Upper lobe of left lung (tissue), 4 donors: ENCODE results near the gene FBH1.

Experiments used
- CTCF ChIP-seq, 6 experiments: fragments of 450-650 bp in 4 of 6; fragments of 200-600 bp in 2 of 6; sonication (generic) in 2 of 6; IDR thresholded peaks; one replicate each; pipeline ENCODE4 v1.5.1; 2016 to 2019; ENCODE audit warnings: antibody characterized with exemption in 6 of 6
- EP300 ChIP-seq, 4 donors: sonication (generic); formaldehyde crosslinking; IDR thresholded peaks; one replicate each; pipeline ENCODE4 v1.5.1; 2017; ENCODE audit warnings: antibody characterized with exemption in 4 of 4, control low read depth in 2 of 4
- POLR2A ChIP-seq, 4 donors: fragments of 450-650 bp; IDR thresholded peaks; one replicate each; pipeline ENCODE4 v1.5.1; 2016 to 2017; ENCODE audit warnings: antibody characterized with exemption in 4 of 4, mild to moderate bottlenecking in 2 of 4
- POLR2AphosphoS5 ChIP-seq, 2 donors: sonication (generic); formaldehyde crosslinking; IDR thresholded peaks; one replicate each; pipeline ENCODE4 v1.5.1; 2017; ENCODE audit warnings: antibody characterized with exemption in 2 of 2

- no peak for TF ChIP-seq EP300 (IDR thresholded peaks at IDR 0.05)
- no peak for TF ChIP-seq CTCF (IDR thresholded peaks at IDR 0.05)
- no peak for TF ChIP-seq POLR2A (IDR thresholded peaks at IDR 0.05)
- no peak for TF ChIP-seq POLR2AphosphoS5 (IDR thresholded peaks at IDR 0.05)
These were observed 2.4 kb upstream of the FBH1 start for GRCh38 chr10:5887641-5888040.
